AG10803 (cell line): ENCODE measurements around the gene KLC1.
"Not testable (repeated sequence)": the region's sequence is repeated elsewhere in the genome, so short reads cannot be mapped to it uniquely, and the experiment has no call there.

Experiments
- DNase-seq: peaks from one replicate; pipeline ENCODE4 v3.0.0; 2010; ENCODE audit warnings: low read depth
- H3K4me3 ChIP-seq: 2 replicates; pipeline ENCODE4 v1.5.1; 2011; ENCODE audit warnings: mild to moderate bottlenecking, low read length, control low read depth
- TF ChIP-seq, protein P1 (sequence below): conservative IDR thresholded peaks from 2 replicates; pipeline ENCODE4 v1.5.1; 2011; ENCODE audit warnings: mild to moderate bottlenecking, low read length, control low read depth, inconsistent platforms

KLC1 gene

GRCh38 chr14:103651585-103651984 is 22.6 kb downstream of the KLC1 start:
- TF ChIP-seq, protein P1, sequence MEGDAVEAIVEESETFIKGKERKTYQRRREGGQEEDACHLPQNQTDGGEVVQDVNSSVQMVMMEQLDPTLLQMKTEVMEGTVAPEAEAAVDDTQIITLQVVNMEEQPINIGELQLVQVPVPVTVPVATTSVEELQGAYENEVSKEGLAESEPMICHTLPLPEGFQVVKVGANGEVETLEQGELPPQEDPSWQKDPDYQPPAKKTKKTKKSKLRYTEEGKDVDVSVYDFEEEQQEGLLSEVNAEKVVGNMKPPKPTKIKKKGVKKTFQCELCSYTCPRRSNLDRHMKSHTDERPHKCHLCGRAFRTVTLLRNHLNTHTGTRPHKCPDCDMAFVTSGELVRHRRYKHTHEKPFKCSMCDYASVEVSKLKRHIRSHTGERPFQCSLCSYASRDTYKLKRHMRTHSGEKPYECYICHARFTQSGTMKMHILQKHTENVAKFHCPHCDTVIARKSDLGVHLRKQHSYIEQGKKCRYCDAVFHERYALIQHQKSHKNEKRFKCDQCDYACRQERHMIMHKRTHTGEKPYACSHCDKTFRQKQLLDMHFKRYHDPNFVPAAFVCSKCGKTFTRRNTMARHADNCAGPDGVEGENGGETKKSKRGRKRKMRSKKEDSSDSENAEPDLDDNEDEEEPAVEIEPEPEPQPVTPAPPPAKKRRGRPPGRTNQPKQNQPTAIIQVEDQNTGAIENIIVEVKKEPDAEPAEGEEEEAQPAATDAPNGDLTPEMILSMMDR = no peak
- DNase-seq = no peak
- H3K4me3 ChIP-seq = no peak overlapping the region

DNA sequence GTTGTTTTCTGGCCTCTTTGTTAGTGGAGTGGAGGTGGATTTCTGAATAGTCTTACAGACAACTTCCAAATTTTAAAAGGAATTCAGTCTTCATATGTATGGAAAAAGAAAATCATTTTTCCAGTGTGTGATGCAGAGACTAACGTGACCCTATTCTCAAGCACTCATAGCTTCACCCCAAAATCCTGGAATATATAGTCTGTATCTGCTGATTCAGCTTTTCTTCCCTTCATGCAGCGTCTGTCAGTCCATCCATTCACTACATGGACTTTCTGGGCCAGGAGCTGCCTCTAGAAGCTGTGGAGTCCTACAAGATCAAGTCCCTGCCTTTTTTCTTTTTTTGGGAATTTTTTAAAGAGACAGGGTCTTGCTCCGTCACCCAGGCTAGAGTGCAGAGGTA is 23.8 kb downstream of the KLC1 start:
- no peak overlapping the region for H3K4me3 ChIP-seq
- TF ChIP-seq, protein P1 = no peak
- DNase-seq = no peak

GRCh38 chr14:103653336-103653735 is 24.3 kb downstream of the KLC1 start:
- H3K4me3 ChIP-seq = not testable (repeated sequence)
- peak; percentile 55 for DNase-seq

DNA sequence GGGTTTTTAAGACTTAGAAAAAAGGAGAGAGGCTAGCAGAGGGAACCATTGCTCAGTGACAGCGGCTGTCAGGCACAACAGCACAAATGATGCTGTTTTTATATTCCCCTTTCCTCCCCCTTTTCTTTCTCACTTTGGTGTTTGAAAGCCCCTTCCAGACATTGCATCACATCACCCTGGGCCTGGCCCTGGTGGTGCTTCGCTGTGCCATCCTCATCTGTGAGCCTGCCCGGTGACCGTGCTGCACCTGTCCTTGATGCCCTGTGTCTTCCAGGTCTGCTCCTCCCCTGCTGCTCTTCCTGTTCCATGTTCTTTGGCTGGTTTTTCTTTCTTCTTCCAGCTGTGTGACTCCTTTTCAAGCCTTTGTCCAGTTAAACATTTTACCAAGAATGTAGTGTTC is 24.8 kb downstream of the KLC1 start:
- no peak for DNase-seq
- TF ChIP-seq, protein P1 = no peak; the same call in 1 of the 2 replicates
- no peak overlapping the region for H3K4me3 ChIP-seq

DNA sequence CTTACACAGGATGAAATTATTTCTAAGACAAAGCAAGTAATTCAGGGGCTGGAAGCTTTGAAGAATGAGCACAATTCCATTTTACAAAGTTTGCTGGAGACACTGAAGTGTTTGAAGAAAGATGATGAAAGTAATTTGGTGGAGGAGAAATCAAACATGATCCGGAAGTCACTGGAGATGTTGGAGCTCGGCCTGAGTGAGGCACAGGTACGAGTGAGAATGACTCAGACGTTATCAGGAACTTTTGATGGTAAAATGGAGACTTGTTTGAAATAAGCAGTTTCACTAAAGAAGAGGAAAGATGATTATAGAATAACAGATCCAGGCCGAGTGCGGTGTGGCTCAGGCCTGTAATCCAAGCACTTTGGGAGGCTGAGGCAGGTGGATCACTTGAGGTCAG is 25.6 kb downstream of the KLC1 start:
- H3K4me3 ChIP-seq = no peak overlapping the region
- no peak for DNase-seq

GRCh38 chr14:103656031-103656755 is 27.2 kb downstream of the KLC1 start:
- no peak overlapping the region for H3K4me3 ChIP-seq
- TF ChIP-seq, protein P1 = no peak
- DNase-seq = peak; percentile 35

More for the DNA sequence above, 25.6 kb downstream of the KLC1 start:
- TF ChIP-seq, protein P1 = no peak

GRCh38 chr14:103656756-103657133 is 27.7 kb downstream of the KLC1 start:
- TF ChIP-seq, protein P1 = no peak
- DNase-seq = no peak
- H3K4me3 ChIP-seq = no peak overlapping the region
